GM18909 (cell line): ENCODE data around the gene EPHB1.

Experiments
- ATAC-seq: cut with Tn5 transposase; IDR thresholded peaks from one replicate; pipeline ENCODE4 v1.9.1; 2021; ENCODE audit warnings: mild to moderate bottlenecking; ENCODE audit not compliant: unreplicated experiment, poor library complexity

Gene EPHB1

DNA sequence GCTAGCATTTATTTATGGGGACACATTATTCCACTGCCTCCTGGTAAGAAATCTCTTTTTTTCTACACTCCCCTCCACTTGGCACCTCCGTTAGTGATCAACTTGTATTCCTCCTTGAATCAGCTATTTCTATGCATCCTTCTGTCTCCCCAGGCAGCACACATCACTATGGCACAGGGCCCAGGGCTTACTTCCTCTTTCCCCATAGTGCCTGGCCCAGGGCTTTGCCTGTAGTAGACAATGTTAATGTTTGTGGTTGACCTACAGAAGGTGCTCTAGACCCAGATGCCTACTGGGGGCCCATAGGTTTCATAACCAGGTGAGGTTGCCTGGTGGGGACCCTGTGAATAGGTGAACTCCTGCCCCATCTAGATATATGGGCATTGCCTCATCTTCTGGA is 44.9 kb downstream of the EPHB1 start:
- peak; percentile 83 for ATAC-seq

DNA sequence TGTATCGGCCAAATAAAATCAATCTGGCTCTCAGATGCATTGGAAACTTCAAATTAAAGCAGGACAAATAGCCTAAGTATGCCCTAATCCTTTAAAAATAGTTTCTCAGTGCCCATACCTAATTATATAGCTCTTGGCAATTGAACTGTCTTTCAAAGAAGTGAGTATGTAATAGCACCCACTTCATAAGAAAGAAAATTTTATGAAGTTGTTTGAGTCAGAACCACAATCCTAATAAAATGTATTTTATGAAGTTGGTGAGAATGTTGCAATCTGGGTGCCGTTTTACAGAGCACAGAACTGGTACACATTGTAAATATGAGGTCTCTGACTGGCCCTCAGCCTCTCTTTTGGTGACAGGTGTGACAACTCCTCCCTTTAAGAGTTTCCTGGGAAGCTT is 45.4 kb downstream of the EPHB1 start:
- ATAC-seq: no peak

DNA sequence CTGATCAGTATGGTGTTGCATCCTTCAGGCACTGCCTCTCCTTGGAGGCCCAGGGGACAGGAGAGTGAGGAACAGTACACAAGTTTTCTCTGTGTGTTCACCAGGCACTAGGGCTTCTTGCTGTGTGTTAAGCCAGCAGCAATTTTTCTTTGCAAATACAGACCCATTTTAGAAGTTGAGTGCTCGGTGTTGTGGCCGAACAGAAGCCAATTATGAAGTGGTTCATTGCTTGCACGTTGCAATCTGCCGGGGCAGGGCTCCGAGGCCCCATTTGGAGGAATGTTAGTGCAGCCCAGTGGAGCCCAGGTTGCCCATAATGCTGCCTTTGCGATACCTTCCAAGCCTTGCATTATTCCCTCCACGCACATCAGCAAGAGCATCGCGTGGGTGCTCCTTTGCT is 51.0 kb downstream of the EPHB1 start:
- ATAC-seq: no peak

DNA sequence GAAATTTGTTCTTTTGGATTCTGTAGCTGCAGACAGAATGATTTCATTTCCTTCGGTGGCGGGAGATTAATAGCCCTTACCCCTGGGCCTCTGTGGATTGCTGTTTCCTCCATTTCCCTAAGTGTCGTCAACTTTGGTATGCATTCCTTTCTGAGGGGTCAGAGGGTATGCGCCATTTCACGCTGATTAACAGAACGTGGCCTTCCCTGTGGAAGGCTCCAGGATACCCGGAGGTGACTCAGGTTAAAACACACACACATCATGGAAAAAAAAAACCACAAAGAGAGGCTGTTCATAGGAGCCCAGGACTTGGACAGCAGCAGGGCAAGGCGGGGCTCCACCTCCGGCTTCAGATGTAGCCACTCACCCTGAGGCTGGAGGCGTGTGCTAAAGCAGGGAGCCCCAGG is 51.9 kb downstream of the EPHB1 start:
- no peak for ATAC-seq

DNA sequence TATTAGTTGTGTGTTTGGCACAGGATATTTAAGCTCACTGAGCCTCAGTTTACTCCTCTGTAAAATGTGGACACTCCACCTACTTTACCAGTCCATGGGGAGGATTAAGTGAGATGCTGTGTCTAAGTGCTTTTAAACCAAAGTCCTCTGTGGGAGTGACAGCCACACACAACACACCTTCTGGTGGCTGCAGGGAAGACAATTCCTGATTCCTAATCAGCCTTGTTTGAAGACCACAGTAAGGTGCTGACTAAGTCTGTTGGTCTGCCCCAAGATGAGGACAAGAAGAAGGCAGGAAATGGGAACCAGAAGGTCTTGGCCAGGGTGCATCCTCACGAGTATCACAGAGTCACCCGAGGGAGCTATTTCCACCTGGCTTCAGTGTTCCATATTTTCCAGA is 52.3 kb downstream of the EPHB1 start:
- ATAC-seq: no peak

DNA sequence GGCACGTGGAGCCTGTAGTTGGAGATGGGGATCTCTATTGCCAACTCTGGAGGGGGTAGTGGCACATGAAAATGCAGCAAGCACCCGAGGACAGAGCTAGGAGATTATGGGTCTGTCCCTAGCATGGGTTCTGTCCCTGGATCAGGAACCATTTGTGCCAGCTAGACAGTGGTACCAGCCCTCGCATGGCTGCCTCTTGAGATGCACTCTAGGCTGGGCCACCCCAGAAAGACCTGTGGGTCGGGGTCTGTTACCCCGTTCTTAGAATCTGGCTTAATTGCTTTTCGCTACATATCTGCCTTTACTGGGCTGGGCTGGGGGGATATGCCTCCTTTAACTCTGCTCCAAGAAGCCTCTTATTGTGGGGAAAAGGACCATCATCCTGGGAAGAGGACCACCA is 54.5 kb downstream of the EPHB1 start:
- ATAC-seq: no peak

DNA sequence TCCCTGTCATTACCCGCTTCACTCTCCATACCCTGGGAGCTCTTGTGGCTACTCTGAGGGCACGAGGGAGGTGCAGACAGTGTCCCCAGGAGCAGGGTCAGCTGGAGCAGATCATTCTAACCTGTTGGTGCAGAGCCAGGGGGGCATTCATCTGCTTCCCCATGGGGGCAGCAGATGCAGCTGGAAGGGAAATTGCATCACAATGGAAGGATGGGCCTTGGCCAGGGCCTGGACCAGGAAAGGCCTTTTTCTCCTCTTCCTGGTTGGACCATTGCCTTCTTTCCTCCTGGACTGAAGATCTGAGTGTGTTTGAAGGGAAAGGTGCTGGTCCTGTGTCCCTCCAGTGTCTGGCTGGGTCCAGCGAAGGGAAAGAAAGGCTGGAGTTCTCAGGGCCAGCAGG is 55.7 kb downstream of the EPHB1 start:
- ATAC-seq: no peak

DNA sequence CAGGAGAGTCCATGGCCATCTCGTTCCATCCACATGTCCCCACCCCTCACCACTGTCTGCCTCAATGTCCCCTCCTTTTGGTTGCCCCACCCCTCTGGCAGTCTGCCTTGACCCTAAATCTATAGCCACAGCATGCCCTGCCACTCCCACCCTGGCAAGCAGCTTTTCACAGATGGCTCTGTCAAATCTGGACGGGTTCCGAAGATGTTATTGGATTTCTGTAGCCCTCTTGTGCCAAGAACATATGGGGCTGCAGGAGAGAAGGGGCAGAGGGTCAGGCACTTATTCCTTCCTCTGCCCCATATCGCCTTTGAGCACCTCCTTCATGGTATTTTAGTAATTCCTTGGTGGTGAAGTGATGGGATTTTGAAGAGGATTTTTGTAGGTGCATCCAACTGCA is 57.1 kb downstream of the EPHB1 start:
- no peak for ATAC-seq

DNA sequence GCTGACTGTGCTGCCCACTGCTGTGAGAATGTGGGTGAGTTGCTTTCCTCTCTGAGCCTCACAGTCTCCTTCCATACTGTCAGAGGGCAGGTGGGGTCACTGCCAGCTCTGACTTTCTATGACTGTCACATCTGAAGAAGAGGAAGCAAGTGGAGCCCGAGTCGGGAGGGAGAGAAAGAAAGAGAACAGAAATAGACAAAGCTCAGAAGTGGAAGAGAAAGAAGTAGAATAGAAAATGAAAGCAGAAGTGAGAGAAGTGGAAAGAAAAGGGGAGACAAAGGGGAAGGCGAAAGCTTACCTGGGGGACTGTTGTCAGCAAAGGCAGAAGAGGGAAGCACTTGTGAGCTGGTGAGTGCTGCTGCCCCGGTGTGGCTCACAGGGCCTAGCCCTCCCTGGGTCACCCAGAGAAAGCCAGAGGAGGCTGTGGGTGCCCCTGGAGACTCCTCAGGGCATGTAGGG is 57.9 kb downstream of the EPHB1 start:
- ATAC-seq: peak; percentile 94

DNA sequence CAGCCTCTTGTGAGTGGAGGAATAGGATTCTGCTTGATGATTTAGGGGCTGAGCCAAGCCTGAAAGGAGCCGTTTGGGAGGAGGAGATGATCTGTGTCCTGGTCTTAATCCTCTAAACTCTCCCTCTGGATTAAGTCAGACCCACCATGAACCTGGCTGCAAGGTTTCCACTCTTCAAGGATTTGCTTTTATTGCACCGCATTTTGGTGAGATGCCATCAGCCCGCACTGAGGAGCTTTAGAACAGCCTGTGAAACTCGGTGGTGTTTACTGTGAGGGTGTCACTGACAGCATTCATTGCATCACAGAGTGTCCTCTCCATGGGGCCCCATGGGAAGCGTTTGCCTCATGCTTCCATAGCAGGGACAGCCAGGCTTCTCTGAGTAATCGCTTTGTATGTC is 59.2 kb downstream of the EPHB1 start:
- ATAC-seq: no peak

DNA sequence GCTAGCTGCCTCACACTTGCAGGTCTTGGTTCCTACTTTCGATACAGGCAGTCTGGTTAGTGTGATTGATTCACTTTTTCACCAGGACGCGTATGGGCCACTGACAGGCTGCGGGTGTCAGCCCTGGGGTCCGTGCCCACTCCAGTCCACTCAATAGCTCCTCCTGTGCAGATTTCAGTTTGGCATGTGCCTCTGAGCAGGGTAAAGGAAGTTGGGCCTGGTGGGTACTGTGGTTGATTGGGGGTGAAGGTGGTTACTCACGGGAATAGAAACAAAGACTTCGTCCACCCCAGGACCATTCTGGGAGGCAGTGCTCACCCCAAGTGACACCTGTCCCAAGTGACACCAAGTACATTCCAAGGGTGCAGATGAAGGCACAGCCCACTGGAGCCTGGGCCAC is 62.3 kb downstream of the EPHB1 start:
- no peak for ATAC-seq

DNA sequence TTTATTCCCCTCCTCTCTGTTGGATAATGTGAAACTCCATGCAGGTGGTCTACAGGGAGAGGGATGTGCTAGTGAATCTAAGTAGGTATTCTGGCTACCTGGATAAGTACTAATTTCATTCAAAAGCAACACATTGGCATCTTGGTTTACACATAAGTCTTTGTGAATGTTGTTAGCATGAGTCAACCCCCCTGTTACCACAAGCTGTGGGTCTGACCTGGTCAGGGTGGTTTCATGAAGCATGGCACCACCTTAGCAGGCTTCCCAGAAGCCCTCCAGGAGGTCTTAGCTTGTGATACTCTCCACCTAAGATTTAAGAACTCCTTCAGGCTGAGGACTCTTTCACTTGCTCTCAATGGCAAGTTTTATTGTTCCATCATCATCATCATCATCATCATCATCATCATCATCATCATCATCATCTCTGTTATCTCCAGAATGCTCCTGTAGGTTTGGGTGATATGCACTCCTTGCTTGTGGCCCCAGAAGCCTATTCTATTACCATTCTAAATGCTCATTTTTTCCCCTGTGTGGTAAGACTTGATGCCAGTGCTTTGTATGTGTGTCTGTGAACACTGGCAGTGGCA is 62.8 kb downstream of the EPHB1 start:
- no peak for ATAC-seq

DNA sequence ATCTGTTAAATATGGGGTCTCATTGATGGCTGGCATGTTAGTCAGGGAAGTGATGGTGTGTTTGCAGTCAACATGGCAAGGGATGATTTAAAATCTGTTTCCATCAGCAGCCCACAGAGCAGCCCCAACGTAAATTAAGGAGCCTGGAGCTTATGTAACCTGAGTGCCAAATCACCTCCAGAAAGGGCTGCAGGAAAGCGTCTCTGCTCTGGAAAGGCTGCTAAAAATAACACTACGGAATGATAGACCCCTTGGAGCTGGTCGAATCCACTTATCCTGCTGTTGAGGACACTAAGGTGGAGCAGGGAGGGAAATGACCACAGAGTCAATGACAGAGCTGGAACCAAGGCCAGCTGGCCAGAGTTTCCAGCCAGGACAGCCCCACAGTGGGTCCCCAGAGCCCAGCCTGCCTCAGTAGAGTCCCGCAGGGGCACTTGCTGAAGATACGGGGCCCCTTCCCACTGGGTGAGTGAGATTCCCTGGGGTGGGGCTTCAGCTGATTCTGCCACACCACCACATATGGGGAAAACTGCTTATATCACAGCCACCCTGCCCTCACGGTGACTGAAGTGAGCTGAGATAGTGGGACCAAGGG is 63.5 kb downstream of the EPHB1 start:
- no peak for ATAC-seq

DNA sequence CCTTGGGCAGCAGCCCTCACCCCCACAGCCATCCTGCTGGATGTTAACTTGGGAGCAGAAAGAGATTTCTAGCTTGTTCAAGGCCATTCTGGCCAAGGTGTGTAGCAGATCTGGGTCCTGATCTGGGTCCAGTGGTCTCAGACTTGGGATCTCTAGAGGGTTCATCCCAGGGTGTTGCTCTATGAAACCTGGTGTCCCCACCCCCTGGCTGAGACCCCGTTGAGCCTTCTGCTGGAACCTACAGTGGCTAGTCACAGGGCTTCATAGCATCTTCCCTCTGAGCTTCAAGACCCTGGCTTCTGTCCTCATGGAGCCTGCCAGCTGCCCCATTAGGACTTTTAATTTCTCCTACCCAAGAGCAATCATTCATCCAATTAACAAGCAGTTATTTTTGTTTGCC is 64.3 kb downstream of the EPHB1 start:
- no peak for ATAC-seq

DNA sequence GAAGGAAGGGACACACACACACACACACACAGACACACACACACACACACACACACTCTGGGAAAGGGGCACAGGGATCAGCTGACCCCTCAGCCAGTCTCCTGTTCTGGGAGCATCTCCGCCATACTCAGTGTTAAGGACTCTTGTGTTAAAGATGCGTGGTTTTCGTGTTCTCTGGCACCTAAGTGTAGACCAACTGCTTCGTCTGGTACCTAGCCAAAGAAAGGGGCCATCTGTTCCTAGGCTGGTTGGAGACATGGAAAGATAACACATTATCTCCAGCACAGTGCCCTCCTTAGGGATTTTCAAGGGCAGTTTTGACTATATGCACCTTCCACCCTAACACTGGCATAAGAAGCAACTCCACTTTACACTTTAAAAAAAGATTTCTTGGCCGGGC is 65.1 kb downstream of the EPHB1 start:
- no peak for ATAC-seq

DNA sequence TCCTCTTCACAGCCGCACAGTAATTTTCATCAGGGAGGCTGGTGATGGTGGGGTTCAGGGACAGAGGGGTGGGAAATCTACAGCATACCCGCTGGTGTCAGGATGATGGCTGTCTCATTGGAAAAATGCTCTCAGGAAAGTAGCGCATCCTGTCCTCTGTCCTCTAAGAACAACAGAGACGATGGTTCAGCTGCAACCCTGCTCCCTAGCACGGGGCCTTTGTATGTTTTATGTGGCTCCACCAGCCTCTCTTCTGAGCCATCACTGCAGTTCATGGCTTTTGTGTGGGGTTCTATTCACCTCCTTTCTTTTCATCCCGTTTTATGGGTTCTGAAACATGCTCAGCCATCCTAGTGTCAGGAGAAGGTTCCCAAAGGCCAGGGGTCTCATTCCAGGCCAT is 68.9 kb downstream of the EPHB1 start:
- no peak for ATAC-seq

DNA sequence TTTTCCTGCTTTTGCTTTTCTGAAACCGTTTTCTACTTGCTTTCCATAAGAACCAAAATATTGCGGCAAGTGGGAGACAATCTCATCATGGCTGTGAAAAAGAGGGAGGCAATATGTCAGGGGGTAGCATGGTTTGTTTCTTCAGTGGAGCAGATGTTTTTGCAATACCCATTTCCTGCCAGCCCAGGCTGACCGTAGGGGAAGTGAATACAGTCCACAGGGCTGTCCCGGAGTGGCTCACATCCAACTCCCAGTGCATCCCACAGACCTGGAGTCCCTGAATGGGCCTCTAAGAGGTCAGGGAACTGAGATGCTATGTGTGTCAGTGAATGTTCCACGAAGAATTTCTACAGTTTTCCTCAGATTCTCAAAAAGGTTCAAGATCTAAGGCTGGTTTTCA is 69.6 kb downstream of the EPHB1 start:
- ATAC-seq: no peak

DNA sequence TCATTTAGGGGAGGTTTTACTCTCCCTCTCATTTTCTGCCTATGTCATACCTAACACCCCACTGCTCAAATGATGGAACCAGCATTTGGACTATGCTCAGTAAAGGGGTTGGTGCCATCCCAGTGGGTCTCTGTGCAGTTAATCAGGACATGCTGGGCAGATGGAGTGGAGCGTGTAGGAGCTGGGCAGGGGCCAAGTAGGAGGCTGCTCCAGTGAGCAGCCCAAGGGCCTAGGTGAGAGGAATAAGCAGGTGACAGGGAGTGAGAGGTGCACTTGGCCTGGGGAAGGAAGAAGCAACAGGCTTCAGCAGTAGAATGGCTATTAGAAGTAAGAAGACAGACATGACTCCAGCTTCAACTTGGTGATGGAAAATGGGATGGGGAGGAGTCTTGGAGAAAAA is 72.2 kb downstream of the EPHB1 start:
- no peak for ATAC-seq

DNA sequence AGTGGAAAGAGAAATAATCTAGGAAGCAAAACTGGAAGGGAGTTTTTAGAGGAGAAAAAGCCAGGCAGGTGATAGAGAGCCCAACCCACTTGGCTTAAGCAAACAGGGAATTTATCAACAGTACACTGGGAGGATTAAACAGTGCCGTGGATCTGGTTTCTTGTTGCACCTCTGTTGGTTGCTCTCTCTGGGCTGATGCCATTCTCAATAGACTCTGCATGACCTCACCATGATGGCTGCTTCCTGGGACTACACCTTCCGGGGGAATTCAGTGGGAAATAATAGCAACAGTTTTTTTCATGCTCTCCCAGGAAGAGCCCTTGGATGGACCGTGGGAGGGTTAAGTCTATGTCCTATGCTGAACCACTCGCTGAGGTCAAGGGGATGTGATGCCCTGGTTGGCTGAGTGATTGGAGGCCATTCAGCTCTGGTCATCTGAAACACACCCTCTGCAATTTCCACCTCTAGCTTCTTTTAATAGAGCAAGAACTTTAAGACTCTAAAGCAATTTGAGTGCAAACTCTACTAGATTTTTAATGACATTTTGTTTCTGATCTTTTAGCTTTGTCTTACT is 74.2 kb downstream of the EPHB1 start:
- ATAC-seq: no peak

DNA sequence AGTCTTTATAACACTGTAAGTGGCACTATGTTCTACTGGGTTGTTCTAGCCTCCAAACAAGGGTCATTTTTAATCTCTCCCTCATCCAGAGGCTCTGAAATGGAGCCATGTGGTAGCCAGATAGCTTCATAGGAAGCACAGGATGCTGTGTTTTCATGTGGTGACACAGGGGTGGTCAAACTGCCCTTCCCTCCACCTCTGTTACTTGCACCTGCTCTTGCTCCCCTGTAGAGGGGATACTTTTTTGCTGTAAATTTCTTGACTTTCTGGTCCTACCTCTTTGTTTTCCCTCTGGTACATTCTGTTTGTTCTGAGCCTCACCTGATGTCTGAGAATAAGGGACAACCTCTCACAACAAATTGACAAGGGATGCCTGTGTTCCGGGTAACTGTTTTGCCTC is 76.8 kb downstream of the EPHB1 start:
- no peak for ATAC-seq

DNA sequence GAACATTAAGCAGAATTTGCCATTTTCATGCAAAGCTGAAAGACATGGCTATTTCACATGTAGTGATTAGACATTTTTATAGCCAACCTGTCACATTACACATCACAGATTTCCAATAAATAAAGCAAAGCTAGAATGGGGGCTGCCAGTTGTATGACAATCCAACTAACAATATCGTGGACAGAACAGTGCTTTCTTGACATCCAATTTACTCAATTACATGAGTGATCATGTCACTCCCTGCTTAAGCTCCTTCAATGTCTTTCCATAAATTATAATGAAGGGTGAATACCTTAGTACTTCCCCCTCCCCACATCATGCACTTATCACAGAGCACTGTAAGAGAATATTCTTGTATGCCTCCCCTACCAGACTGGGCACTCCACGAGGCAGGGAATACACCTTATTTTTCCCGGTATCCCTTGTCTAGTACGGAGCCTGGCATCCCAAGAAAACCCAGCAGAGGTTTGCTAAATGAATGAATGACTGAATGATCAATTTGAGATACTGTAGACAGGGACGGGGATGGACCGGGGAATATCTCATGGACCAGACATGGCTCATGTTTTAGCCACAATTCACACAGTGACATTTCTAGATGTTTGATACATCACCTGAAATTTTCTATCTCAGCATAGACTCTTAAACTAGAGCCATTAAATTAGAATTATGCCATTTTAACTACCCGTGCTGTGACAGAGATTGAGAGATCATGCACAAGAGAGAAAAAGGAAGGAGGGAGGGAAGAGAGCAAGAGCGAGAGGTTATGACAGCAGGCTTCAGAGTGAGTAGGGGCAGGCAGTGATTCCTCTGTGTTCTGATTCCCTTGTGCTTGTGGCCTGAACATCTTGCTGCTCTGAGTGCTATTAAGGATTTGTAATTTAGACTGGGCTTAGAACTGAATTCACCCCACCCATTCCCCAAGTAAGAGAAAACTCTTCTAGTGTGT is 77.7 kb downstream of the EPHB1 start:
- ATAC-seq: no peak
